ENCODE data around the gene LIPM. TPM values are rescaled to one million over a fixed set of nuclear protein-coding genes. Genes with fewer than 3 reads are reported as not detected.

Gene LIPM
- total RNA-seq (2014; rRNA removed; shearing (Covaris generic)): not detected in 2 replicates

GRCh38 chr10:88802523-88803285 lies at the start of gene LIPM:
TSS of gene LIPM (plus strand) at chr10:88802730. CDS start at chr10:88802897, 167 bp downstream.
- DNase-seq (ENCODE audit: low read depth): no peak

GRCh38 chr10:88754287-88754686 lies 48.2 kb upstream of the LIPM start:
- peak; percentile 51 for DNase-seq (ENCODE audit: low read depth)

GRCh38 chr10:88755753-88756152 lies 46.8 kb upstream of the LIPM start:
- no peak for DNase-seq (ENCODE audit: low read depth)

GRCh38 chr10:88756660-88757059 lies 45.9 kb upstream of the LIPM start:
- no peak for DNase-seq (ENCODE audit: low read depth)

- DNase-seq (ENCODE audit: low read depth): no peak
These were observed 43.0 kb upstream of the LIPM start, which contains the start of gene LIPN for GRCh38 chr10:88759366-88760101. TSS of gene LIPN (plus strand) at chr10:88760020. CDS start at chr10:88761406, 1,386 bp downstream.

GRCh38 chr10:88762906-88763305 lies 39.6 kb upstream of the LIPM start:
- DNase-seq (ENCODE audit: low read depth): no peak

- DNase-seq (ENCODE audit: low read depth): no peak
These were observed 39.1 kb upstream of the LIPM start for GRCh38 chr10:88763441-88763840.

- DNase-seq (ENCODE audit: low read depth): no peak
These were observed 38.4 kb upstream of the LIPM start for GRCh38 chr10:88764110-88764509.

GRCh38 chr10:88765816-88766215 lies 36.7 kb upstream of the LIPM start:
- no peak for DNase-seq (ENCODE audit: low read depth)

GRCh38 chr10:88769384-88769783 lies 33.1 kb upstream of the LIPM start:
- DNase-seq (ENCODE audit: low read depth): no peak

- DNase-seq (ENCODE audit: low read depth): no peak
These were observed 21.3 kb upstream of the LIPM start for GRCh38 chr10:88781206-88781605.

GRCh38 chr10:88782222-88782621 lies 20.3 kb upstream of the LIPM start:
- no peak for DNase-seq (ENCODE audit: low read depth)

- DNase-seq (ENCODE audit: low read depth): peak; percentile 72
These were observed 18.8 kb upstream of the LIPM start for GRCh38 chr10:88783724-88784123.

- no peak for DNase-seq (ENCODE audit: low read depth)
These were observed 16.3 kb upstream of the LIPM start for GRCh38 chr10:88786032-88786770.

- DNase-seq (ENCODE audit: low read depth): no peak
These were observed 15.1 kb upstream of the LIPM start for GRCh38 chr10:88787463-88787862.

GRCh38 chr10:88788924-88789323 lies 13.6 kb upstream of the LIPM start:
- no peak for DNase-seq (ENCODE audit: low read depth)

- DNase-seq (ENCODE audit: low read depth): peak; percentile 40
These were observed 10.6 kb upstream of the LIPM start for GRCh38 chr10:88791924-88792323.

GRCh38 chr10:88792661-88793060 lies 9.9 kb upstream of the LIPM start:
- peak; percentile 81 for DNase-seq (ENCODE audit: low read depth)

- DNase-seq (ENCODE audit: low read depth): peak; percentile 76
These were observed 8.7 kb upstream of the LIPM start for GRCh38 chr10:88793712-88794299.

- DNase-seq (ENCODE audit: low read depth): no peak
These were observed 7.8 kb upstream of the LIPM start for GRCh38 chr10:88794731-88795130.

- DNase-seq (ENCODE audit: low read depth): peak; percentile 26
These were observed 2.1 kb upstream of the LIPM start for GRCh38 chr10:88800152-88801125.

Data from RPMI7951 (cell line).